COLO829 (cell line): ENCODE data around the gene CCDC13.
"Not testable (repeated sequence)": the region's sequence is repeated elsewhere in the genome, so short reads cannot be mapped to it uniquely, and the experiment has no call there.

Source experiments
- DNase-seq: peaks from one replicate; pipeline ENCODE4 v3.0.0; 2012; ENCODE audit warnings: low spot score

Gene CCDC13

GRCh38 chr3:42772670-42773408 is at the start of gene CCDC13:
CCDC13 (minus strand) TSS chr3:42773253; CDS start chr3:42758345, 14,908 bp downstream.
- peak; percentile 74 for DNase-seq

GRCh38 chr3:42822828-42823227 is 49.8 kb upstream of the CCDC13 start:
- DNase-seq, result no peak

- DNase-seq, result no peak
Measured at GRCh38 chr3:42820746-42821051, 47.6 kb upstream of the CCDC13 start.

GRCh38 chr3:42819351-42819965 is 46.4 kb upstream of the CCDC13 start:
- DNase-seq, result no peak

GRCh38 chr3:42815826-42816225 is 42.8 kb upstream of the CCDC13 start:
- no peak for DNase-seq

- no peak for DNase-seq
Measured at GRCh38 chr3:42814914-42815507, 42.0 kb upstream of the CCDC13 start.

GRCh38 chr3:42814246-42814645 is 41.2 kb upstream of the CCDC13 start:
- DNase-seq, result no peak

GRCh38 chr3:42811118-42811883 is 38.2 kb upstream of the CCDC13 start:
- DNase-seq, result not testable (repeated sequence)

GRCh38 chr3:42810706-42811105 is 37.7 kb upstream of the CCDC13 start:
- DNase-seq, result not testable (repeated sequence)

- DNase-seq, result no peak
Measured at GRCh38 chr3:42809202-42809601, 36.1 kb upstream of the CCDC13 start, which contains the start of gene ACKR2. ACKR2 (plus strand) TSS chr3:42809445; CDS start chr3:42864503, 55,058 bp downstream.

- DNase-seq, result no peak
Measured at GRCh38 chr3:42807929-42808328, 34.9 kb upstream of the CCDC13 start.

- no peak for DNase-seq
Measured at GRCh38 chr3:42805141-42805821, 32.2 kb upstream of the CCDC13 start.

- DNase-seq, result no peak
Measured at GRCh38 chr3:42804831-42805132, 31.7 kb upstream of the CCDC13 start.

GRCh38 chr3:42804106-42804830 is 31.2 kb upstream of the CCDC13 start, which contains the start of gene HIGD1A:
HIGD1A (minus strand) TSS chr3:42804490; CDS start chr3:42794253, 10,237 bp downstream.
- DNase-seq, result peak; percentile 90

GRCh38 chr3:42803414-42804105 is 30.5 kb upstream of the CCDC13 start:
- no peak for DNase-seq

- no peak for DNase-seq
Measured at GRCh38 chr3:42802876-42803413, 29.9 kb upstream of the CCDC13 start.

GRCh38 chr3:42801784-42802183 is 28.7 kb upstream of the CCDC13 start:
- no peak for DNase-seq

GRCh38 chr3:42801048-42801620 is 28.1 kb upstream of the CCDC13 start:
- no peak for DNase-seq

- DNase-seq, result no peak
Measured at GRCh38 chr3:42800251-42800650, 27.2 kb upstream of the CCDC13 start.

- DNase-seq, result no peak
Measured at GRCh38 chr3:42799376-42799775, 26.3 kb upstream of the CCDC13 start.
